OCI-LY7 (cell line): Measurements from ENCODE around the gene SIK3.

Source experiments
- CTCF ChIP-seq: fragments of 200-600 bp; sonication (generic); conservative IDR thresholded peaks from 2 replicates; pipeline ENCODE4 v1.5.1; 2014; ENCODE audit warnings: mild to moderate bottlenecking, antibody characterized with exemption, low read length, moderate library complexity, mixed read lengths
- EZH2phosphoT487 ChIP-seq: fragments of 200-600 bp; sonication (generic); IDR thresholded peaks from 2 replicates; pipeline ENCODE4 v1.6.1; 2018; ENCODE audit warnings: low read depth, borderline replicate concordance, mild to moderate bottlenecking, mixed run types, antibody characterized with exemption, low read length, moderate library complexity, mixed read lengths

- TF ChIP-seq CTCF (no peak), EZH2phosphoT487 (no peak)
These were observed 77.2 kb downstream of the SIK3 start for GRCh38 chr11:117020869-117021564.
